Activated CD8-positive, alpha-beta memory T cell treated with anti-CD3 and anti-CD28 coated beads, Interleukin-2, amount 50 U/mL, for 1 hour (primary cell): ENCODE measurements around the gene STX1A.

Experiments used
- DNase-seq: peaks from one replicate; pipeline ENCODE4 v3.0.0-alpha.2; 2020; ENCODE audit errors: extremely low read depth

STX1A gene

GRCh38 chr7:73649576-73649975, 69.9 kb downstream of the STX1A start:
- no peak for DNase-seq
